Mesendoderm (in vitro differentiated cells): ENCODE measurements around the gene NDFIP2.

Experiments
- DNase-seq: peaks from one replicate; pipeline ENCODE4 v3.0.0; 2013
- H2AK5ac ChIP-seq: 2 replicates; pipeline ENCODE4 v1.6.1; 2013; ENCODE audit warnings: low read length, inconsistent platforms
- H2BK120ac ChIP-seq: 2 replicates; pipeline ENCODE4 v1.6.1; 2013; ENCODE audit warnings: low read depth, mild to moderate bottlenecking, low read length, moderate library complexity, mixed read lengths
- H2BK15ac ChIP-seq: replicated peaks from 2 replicates; pipeline ENCODE4 v1.6.1; 2013; ENCODE audit warnings: low read depth, mild to moderate bottlenecking, moderate library complexity
- H2BK5ac ChIP-seq: 2 replicates; pipeline ENCODE4 v1.6.1; 2013; ENCODE audit warnings: low read length, inconsistent platforms
- H3K18ac ChIP-seq: 2 replicates; pipeline ENCODE4 v1.6.1; 2013; ENCODE audit warnings: mild to moderate bottlenecking, low read length, mixed read lengths
- H3K23ac ChIP-seq: one replicate; pipeline ENCODE4 v1.6.1; 2013; ENCODE audit warnings: low read length
- H3K27ac ChIP-seq: 2 replicates; pipeline ENCODE4 v1.5.1; 2013; ENCODE audit warnings: low read depth, mild to moderate bottlenecking, inconsistent platforms, low read length, moderate library complexity
- H3K27me3 ChIP-seq: 2 replicates; pipeline ENCODE4 v1.6.1; 2013; ENCODE audit warnings: low read length, control low read depth, mild to moderate bottlenecking, inconsistent platforms; ENCODE audit not compliant: insufficient read depth, poor library complexity
- H3K36me3 ChIP-seq: 2 replicates; pipeline ENCODE4 v1.6.1; 2013; ENCODE audit warnings: low read length, inconsistent platforms; ENCODE audit not compliant: control insufficient read depth, insufficient read depth
- H3K4ac ChIP-seq: one replicate; pipeline ENCODE4 v1.6.1; 2013; ENCODE audit warnings: low read depth, mild to moderate bottlenecking, low read length, moderate library complexity
- H3K4me1 ChIP-seq: 2 replicates; pipeline ENCODE4 v1.6.1; 2013; ENCODE audit warnings: low read depth, low read length, inconsistent platforms; ENCODE audit not compliant: control insufficient read depth
- H3K4me2 ChIP-seq: 2 replicates; pipeline ENCODE4 v1.6.1; 2013; ENCODE audit warnings: low read length
- H3K4me3 ChIP-seq: 2 replicates; pipeline ENCODE4 v1.5.1; 2013; ENCODE audit warnings: mild to moderate bottlenecking, low read length
- H3K56ac ChIP-seq: one replicate; pipeline ENCODE4 v1.6.1; 2013; ENCODE audit warnings: low read length
- H3K79me1 ChIP-seq: 2 replicates; pipeline ENCODE4 v1.6.1; 2013; ENCODE audit warnings: low read length, inconsistent platforms
- H3K79me2 ChIP-seq: 2 replicates; pipeline ENCODE4 v1.6.1; 2013; ENCODE audit warnings: mild to moderate bottlenecking, low read length; ENCODE audit not compliant: control insufficient read depth, insufficient read depth
- H3K9ac ChIP-seq: 2 replicates; pipeline ENCODE4 v1.6.1; 2013; ENCODE audit warnings: low read length, inconsistent platforms
- H4K5ac ChIP-seq: one replicate; pipeline ENCODE4 v1.6.1; 2013; ENCODE audit warnings: low read length
- H4K8ac ChIP-seq: one replicate; pipeline ENCODE4 v1.6.1; 2013; ENCODE audit warnings: low read depth, mild to moderate bottlenecking, control low read depth, low read length, moderate library complexity
- WGBS: extraction: QIAGEN DNeasy Blood & Tissue Kit; methylation state at CpG from one replicate; pipeline ENCODE4 v1.1.7; 2013; ENCODE audit warnings: low lambda C conversion rate, missing lambda C conversion rate; ENCODE audit not compliant: insufficient coverage; ENCODE audit errors: extremely low coverage; 5-methylcytosine and 5-hydroxymethylcytosine counted together

The NDFIP2 gene

GRCh38 chr13:79532576-79532975 is 51.6 kb downstream of the NDFIP2 start:
- WGBS = no CpG with 5 or more reads among the region's 2 CpGs
- Histone ChIP-seq H2AK5ac (no peak overlapping the region), H3K9ac (no peak overlapping the region), H3K4me3 (no peak overlapping the region), H3K27ac (no peak overlapping the region), H3K23ac (no peak overlapping the region), H3K4me1 (no peaks in the 10 kb centered on the region), H3K79me1 (no peaks in the 10 kb centered on the region), H3K56ac (no peak overlapping the region), H4K8ac (no peak overlapping the region), H2BK15ac (no peak overlapping the region), H3K18ac (no peak overlapping the region), H3K36me3 (no peaks in the 10 kb centered on the region), H2BK5ac (no peak overlapping the region), H3K4me2 (no peak overlapping the region), H4K5ac (no peak overlapping the region), H2BK120ac (no peak overlapping the region), H3K4ac (no peak overlapping the region), H3K79me2 (no peaks in the 10 kb centered on the region), H3K27me3 (no peaks in the 10 kb centered on the region)
- DNase-seq = no peak

GRCh38 chr13:79533781-79534400 is 52.9 kb downstream of the NDFIP2 start:
- Histone ChIP-seq H3K27me3 (no peaks in the 10 kb centered on the region), H3K4me2 (no peak overlapping the region), H3K4me3 (no peak overlapping the region), H2AK5ac (no peak overlapping the region), H3K79me1 (no peaks in the 10 kb centered on the region), H3K23ac (no peak overlapping the region), H2BK120ac (no peak overlapping the region), H2BK15ac (no peak overlapping the region), H3K36me3 (no peaks in the 10 kb centered on the region), H3K27ac (no peak overlapping the region), H3K4ac (no peak overlapping the region), H3K56ac (no peak overlapping the region), H3K18ac (no peak overlapping the region), H4K8ac (no peak overlapping the region), H4K5ac (no peak overlapping the region), H2BK5ac (no peak overlapping the region), H3K9ac (no peak overlapping the region), H3K79me2 (no peaks in the 10 kb centered on the region), H3K4me1 (no peaks in the 10 kb centered on the region)
- WGBS = no CpG with 5 or more reads among the region's 6 CpGs
- DNase-seq = no peak

GRCh38 chr13:79534596-79534995 is 53.6 kb downstream of the NDFIP2 start:
- H3K79me2 ChIP-seq = no peaks in the 10 kb centered on the region
- H3K36me3 ChIP-seq = no peaks in the 10 kb centered on the region
- H3K23ac ChIP-seq = no peak overlapping the region
- H3K4me2 ChIP-seq = no peak overlapping the region
- H3K4me1 ChIP-seq = no peaks in the 10 kb centered on the region
- peak; percentile 36 for DNase-seq
- H2AK5ac ChIP-seq = no peak overlapping the region
- no peak overlapping the region for H3K27ac ChIP-seq
- H4K5ac ChIP-seq = no peak overlapping the region
- H2BK15ac ChIP-seq = no peak overlapping the region
- no peak overlapping the region for H3K56ac ChIP-seq
- no peak overlapping the region for H4K8ac ChIP-seq
- H3K4ac ChIP-seq = no peak overlapping the region
- H3K4me3 ChIP-seq = no peak overlapping the region
- WGBS = no CpG with 5 or more reads among the region's 4 CpGs
- peak overlapping the region; percentile 5 for H3K18ac ChIP-seq
- no peak overlapping the region for H2BK5ac ChIP-seq
- H3K27me3 ChIP-seq = no peaks in the 10 kb centered on the region
- H2BK120ac ChIP-seq = no peak overlapping the region
- no peak overlapping the region for H3K9ac ChIP-seq
- no peaks in the 10 kb centered on the region for H3K79me1 ChIP-seq

- DNase-seq = no peak
- no peak overlapping the region for H3K4me3 ChIP-seq
These were observed 57.8 kb downstream of the NDFIP2 start for GRCh38 chr13:79538757-79539156.

GRCh38 chr13:79540504-79540903 is 59.5 kb downstream of the NDFIP2 start:
- H3K4me2 ChIP-seq = no peak overlapping the region
- no peak overlapping the region for H2BK5ac ChIP-seq
- H3K18ac ChIP-seq = no peak overlapping the region
- no peak overlapping the region for H3K56ac ChIP-seq
- H4K8ac ChIP-seq = no peak overlapping the region
- no peak overlapping the region for H2AK5ac ChIP-seq
- H3K79me1 ChIP-seq = no peaks in the 10 kb centered on the region
- no peak overlapping the region for H3K9ac ChIP-seq
- no peak overlapping the region for H2BK120ac ChIP-seq
- no peaks in the 10 kb centered on the region for H3K4me1 ChIP-seq
- H3K27ac ChIP-seq = no peak overlapping the region
- H3K23ac ChIP-seq = no peak overlapping the region
- no peaks in the 10 kb centered on the region for H3K36me3 ChIP-seq
- H2BK15ac ChIP-seq = no peak overlapping the region
- H3K79me2 ChIP-seq = no peaks in the 10 kb centered on the region
- DNase-seq = no peak
- H3K4ac ChIP-seq = no peak overlapping the region
- no peaks in the 10 kb centered on the region for H3K27me3 ChIP-seq
- H3K4me3 ChIP-seq = no peak overlapping the region
- WGBS = no CpG with 5 or more reads among the region's 4 CpGs
- no peak overlapping the region for H4K5ac ChIP-seq

More at GRCh38 chr13:79538757-79539156, 57.8 kb downstream of the NDFIP2 start:
- H3K27ac ChIP-seq = no peak overlapping the region
- H2BK5ac ChIP-seq = no peak overlapping the region
- no CpG with 5 or more reads among the region's 5 CpGs for WGBS
- no peak overlapping the region for H4K8ac ChIP-seq
- H2BK15ac ChIP-seq = no peak overlapping the region
- H3K23ac ChIP-seq = no peak overlapping the region
- H3K4ac ChIP-seq = no peak overlapping the region
- no peak overlapping the region for H4K5ac ChIP-seq
- no peaks in the 10 kb centered on the region for H3K4me1 ChIP-seq
- H3K79me2 ChIP-seq = no peaks in the 10 kb centered on the region
- H3K9ac ChIP-seq = no peak overlapping the region
- H3K36me3 ChIP-seq = no peaks in the 10 kb centered on the region
- no peak overlapping the region for H2AK5ac ChIP-seq
- H3K18ac ChIP-seq = no peak overlapping the region
- no peaks in the 10 kb centered on the region for H3K79me1 ChIP-seq
- H3K56ac ChIP-seq = no peak overlapping the region
- H3K4me2 ChIP-seq = no peak overlapping the region
- H2BK120ac ChIP-seq = no peak overlapping the region
- H3K27me3 ChIP-seq = no peaks in the 10 kb centered on the region

GRCh38 chr13:79541426-79542049 is 60.6 kb downstream of the NDFIP2 start:
- H3K4me2 ChIP-seq = no peak overlapping the region
- H4K8ac ChIP-seq = no peak overlapping the region
- no peaks in the 10 kb centered on the region for H3K79me1 ChIP-seq
- H3K79me2 ChIP-seq = no peaks in the 10 kb centered on the region
- DNase-seq = peak; percentile 68
- H3K9ac ChIP-seq = no peak overlapping the region
- no peaks in the 10 kb centered on the region for H3K36me3 ChIP-seq
- H3K4me1 ChIP-seq = no peaks in the 10 kb centered on the region
- H3K4me3 ChIP-seq = no peak overlapping the region
- H3K23ac ChIP-seq = no peak overlapping the region
- H2AK5ac ChIP-seq = no peak overlapping the region
- H2BK120ac ChIP-seq = no peak overlapping the region
- no peak overlapping the region for H2BK5ac ChIP-seq
- H4K5ac ChIP-seq = no peak overlapping the region
- H3K56ac ChIP-seq = no peak overlapping the region
- H2BK15ac ChIP-seq = no peak overlapping the region
- H3K18ac ChIP-seq = no peak overlapping the region
- WGBS = no CpG with 5 or more reads among the region's 1 CpG
- no peak overlapping the region for H3K27ac ChIP-seq
- no peaks in the 10 kb centered on the region for H3K27me3 ChIP-seq
- no peak overlapping the region for H3K4ac ChIP-seq
